Middle frontal gyrus (tissue), 1 donor: Measurements from ENCODE around the gene PIK3R6.

ENCODE experiments used
- DNase-seq: peaks from one replicate; pipeline ENCODE4 v3.0.0-alpha.2; 2015; ENCODE audit warnings: low spot score; ENCODE audit errors: extremely low spot score

PIK3R6 gene

DNA sequence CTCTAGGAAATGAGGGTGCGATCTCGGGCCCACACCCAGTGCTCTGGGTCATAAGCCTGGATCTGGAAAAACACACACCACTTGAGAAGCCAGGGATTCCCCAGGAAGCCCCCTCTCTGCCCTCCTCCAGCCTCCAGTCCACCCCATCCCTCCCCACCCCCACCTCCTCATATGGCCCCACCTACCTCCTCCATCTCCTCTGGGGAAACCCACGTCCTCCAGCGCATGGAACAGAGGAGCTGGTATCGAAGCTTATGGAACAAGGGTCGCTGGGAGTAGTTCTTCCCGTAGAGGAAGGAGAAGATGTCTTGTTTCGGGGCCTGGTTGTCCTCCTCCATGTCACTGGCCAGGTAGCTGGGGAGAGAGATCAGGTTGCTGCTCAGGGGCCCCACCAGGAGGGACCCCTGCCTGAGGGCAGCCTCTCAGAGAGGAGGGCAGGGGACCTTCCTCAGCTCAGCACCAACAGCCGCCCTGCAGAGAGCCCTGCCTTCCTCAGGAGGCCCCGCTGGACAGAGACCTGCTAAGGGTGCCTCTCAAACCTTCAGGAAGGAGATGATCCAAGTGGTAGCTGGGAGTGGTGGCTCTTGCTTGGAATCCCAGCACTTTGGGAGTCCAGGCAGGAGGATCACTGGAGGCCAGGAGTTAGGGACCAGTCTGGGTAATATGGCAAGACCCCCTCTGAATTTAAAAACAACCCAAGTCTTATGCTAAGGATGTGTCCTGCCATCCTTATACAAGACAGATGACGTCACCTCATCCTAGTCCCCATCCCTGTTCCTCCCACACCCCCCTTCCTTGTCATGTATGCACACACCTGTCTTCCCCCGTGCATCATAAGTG, 114.1 kb downstream of the PIK3R6 start:
- no peak for DNase-seq
